GM19395 (cell line): ENCODE data around the gene WDR55.
"Not testable (repeated sequence)": the region's sequence is repeated elsewhere in the genome, so short reads cannot be mapped to it uniquely, and the experiment has no call there.

Experiments used
- ATAC-seq: cut with Tn5 transposase; IDR thresholded peaks from one replicate; pipeline ENCODE4 v1.9.1; 2021; ENCODE audit warnings: mild to moderate bottlenecking, moderate library complexity; ENCODE audit not compliant: unreplicated experiment

WDR55 gene

DNA sequence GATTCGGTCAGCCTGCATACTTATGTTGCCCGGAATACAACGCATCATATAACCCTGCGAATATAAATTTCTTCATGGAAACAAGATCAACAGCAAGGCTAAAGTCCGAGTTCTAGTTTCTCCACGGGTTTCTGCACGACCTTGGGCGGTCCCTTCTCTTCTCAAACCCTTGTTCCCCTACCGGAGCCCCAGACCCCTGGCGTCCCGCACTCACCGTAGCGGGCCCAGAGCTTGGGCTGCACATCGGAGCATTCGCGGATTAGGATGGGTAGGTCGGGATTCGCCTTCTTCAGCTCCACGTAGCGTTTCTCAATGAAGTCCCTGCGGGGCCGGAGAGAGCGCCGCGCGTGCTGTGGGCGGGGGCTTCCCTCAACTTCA lies 17.7 kb upstream of the WDR55 start:
- no peak for ATAC-seq

DNA sequence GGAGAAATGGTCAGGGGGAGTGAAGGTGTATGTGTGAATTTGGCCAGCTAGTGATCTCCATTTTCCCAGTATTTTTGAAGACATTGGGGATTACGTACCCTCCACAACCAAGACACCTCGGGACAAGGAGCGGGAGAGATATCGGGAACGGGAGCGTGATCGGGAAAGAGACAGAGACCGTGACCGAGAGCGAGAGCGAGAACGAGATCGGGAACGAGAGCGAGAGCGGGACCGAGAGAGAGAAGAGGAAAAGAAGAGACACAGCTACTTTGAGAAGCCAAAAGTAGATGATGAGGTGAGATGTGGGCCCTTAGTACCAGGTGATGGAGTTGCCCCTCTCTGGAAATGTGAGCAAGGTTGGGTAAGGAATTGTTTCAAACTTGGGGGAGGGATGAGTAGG lies 5.8 kb upstream of the WDR55 start:
- no peak for ATAC-seq

DNA sequence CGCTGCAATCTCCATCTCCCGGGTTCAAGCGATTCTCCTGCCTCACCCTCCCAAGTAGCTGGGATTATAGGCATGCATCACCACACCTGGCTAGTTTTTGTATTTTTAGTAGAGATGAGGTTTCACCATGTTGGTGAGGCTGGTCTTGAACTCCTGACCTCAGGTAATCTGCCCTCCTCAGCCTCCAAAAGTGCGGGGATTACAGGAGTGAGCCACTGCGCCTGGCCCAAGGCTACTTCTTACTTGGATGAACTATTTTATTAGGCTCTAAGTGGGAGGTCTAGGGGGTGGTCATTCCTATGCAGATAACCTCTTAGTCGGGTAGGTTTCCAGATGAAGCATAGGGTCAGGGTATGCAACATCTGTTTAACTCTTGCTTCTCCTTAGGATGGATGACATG lies 4.3 kb upstream of the WDR55 start:
- ATAC-seq, result not testable (repeated sequence)

DNA sequence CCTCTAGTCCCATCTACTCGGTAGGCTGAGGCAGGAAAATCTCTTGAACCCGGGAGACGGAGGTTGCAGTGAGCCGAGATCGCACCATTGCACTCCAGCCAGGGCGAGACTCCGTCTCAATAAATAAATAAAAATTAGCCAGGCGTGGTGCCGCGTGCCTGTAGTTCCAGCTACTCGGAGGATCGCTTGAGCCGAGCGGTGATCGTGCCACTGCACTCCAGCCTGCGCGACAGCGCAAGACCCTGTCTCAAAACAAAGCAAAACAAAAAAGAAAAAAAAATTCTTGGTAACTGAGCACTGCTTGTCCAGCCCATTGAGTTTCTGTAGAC lies 710 bp upstream of the WDR55 start:
- no peak for ATAC-seq

DNA sequence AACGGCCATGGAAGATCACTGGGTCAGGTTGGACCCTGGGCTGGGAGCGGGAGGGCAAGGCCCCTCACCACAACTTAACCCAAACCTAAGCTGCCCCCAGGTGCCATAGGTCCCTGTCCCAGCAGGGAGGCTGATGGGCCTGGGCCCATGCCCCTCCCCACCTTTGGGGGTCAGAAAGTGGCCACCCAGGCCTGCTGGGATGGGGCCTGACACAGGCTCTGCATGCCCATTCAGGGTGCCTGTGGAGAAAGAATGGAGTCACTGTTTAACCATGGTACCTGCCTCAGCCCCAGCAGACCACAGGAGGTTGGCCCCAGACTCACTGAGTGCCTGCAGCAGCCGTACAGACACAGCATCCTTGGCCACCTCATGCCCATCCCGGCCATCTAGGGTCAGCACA lies 6.3 kb downstream of the WDR55 start:
- ATAC-seq, result not testable (repeated sequence)

DNA sequence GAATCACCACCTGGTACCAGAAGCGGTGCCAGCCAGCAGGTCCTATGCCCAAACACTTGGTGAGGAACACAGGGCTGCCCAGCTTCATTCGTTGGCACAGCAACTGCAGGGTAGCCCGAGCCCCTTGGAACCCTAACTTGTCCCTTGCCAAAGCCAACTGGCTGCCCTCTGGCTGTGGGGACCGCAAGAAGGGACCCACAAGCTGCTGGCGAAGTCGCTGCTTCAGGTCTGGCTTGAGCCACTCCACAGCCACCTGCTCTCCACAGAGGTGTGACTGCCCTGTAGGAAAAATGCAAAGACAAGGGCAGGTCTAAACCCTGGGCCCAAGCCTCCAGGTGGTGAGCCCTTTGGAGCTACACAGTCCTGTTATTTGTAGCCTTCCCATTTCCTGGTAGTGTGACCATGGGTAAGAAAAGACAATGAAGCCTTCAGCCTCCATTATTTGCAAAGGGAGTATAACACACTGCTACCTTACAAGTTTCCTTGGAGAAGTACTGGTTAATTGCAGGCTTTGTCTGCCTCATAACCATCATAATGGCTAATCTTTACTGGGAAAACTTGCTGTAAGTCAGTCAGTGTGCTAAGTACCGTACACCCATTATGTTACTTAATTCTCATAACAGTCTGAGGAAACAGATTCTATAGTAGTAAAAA lies 6.9 kb downstream of the WDR55 start:
- no peak for ATAC-seq

DNA sequence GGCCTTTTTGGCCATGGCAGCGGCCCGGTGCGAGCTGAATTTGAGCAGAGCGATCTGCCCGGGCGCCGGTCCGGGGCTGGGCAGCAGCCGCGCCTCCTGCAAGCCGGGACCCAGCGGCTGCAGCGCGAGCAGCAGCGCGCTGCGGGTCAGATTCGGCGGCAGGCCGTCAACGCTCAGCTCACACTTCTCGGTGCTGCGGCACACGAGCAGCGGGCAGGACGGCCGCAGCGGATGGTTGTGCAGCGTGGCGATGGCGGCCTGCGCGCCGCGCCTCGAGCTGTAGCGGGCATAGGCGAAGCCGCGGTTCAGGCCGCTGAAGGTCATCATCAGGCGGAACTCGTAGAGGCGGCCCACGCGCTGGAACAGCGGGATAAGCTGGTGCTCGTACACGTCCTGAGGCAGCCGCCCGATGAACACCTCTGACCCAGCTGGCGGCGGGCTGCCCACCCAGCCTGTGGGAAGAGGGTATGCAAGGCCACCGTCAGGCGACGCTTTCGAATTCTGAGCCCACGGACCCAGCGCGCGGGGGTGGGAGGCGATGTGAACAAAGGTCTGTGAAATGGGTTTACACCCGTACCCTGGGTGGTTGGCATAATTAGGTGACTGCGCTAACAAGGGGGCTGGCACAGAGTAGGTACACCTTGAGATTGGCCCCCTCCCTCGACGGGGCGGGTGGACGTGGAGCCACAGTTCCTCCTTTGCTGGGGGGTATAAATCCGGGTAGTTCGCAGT lies 7.9 kb downstream of the WDR55 start:
- no peak for ATAC-seq

DNA sequence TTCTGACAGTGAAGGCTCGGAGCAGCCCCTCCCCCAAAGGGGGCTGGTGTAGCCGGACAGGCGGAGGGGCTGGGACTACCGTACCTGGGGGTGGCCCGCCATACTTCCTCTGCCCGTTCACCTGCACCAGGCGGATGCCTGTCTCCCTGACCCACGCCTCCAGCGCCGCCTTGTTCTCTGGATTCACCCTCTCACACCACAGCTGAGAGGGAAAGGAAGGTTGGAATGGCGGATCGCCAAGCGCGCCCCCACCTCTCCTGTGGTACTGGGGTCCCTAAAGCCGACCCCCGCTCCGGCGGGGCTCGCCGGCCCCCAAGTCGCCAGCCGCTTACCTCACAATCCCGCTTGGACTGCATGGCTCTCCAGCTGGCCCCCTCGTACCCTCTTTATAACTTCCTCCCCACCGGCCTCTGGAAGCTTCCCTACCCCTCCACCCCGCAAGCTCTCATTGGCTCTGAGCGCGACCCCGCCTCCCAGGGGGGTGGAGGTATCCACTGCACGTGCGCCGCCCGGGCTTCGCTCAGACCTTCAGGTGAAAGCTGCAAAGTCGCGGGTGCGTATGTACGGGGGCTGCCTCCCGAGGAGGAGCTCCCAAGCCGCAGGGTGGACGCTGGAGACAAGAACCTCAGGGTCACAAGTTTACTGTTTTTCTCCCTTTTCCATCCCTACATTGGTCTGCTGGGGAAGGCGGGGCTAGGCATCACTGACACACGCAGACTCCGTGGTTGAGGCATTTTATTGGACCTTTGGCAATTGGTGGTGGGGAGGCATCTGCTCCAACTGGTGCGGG lies 8.7 kb downstream of the WDR55 start, which contains the start of gene DND1:
Gene DND1, minus strand, starts transcription at position 390 of the 790 bp plus-strand sequence. Its CDS starts 34 bp downstream, at position 356.
- no peak for ATAC-seq

DNA sequence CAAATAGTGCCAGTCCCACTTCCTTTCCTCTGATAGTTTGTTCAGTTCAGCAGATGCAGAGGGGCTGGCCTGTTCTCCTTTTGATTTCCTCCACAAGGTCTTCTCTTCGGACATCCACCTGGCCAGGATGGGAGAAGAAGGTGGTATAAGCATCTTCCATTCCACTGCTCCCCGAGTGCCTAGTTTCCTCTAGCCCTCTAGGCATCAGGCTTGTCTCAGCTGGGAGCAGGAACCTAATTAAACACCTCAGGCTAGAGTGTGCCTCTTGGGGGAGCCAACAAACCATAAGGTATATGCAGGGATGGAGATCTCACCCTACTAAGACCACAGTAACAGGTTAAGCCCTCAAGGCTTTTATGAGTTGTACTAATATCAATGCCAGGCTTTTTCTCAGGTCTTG lies 9.5 kb downstream of the WDR55 start:
- no peak for ATAC-seq

DNA sequence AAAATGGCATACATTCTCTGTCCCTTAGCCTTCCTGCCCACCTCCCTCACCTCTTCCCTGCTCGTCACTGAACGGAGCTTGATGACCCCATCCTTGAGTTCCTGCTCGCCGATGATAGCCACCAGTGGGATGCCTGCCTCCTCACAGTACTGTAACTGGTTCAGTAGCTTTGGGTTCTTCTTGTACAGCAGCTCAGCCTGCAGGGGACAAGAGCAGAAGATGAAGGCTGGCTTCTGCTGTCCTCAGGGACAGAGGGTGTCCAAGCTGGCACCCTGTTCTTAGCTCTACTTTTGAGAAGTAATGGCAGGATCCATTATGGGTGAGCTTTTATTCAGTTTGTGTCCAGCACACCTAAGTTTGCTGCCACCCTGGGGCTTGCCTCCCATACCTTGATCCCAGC lies 9.9 kb downstream of the WDR55 start:
- ATAC-seq, result no peak

DNA sequence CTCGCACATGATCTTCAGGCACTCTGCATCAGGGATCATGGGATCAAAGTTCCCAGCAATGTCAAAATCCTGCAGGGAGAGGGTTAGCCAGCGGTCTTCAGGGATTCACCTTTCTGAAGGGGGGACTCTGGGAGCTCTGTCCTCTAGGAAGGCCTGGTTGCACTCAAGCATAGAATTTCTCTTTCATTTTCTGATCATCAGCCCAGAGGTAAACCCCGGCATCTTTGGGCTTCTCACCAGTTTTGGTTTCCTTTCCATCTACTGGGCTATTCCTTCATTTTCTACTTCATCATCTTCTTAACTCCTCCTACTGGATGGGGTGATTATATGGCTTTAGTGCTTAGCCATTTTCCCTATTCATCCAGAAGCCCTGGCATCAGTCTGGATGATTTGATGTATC lies 13.2 kb downstream of the WDR55 start:
- peak; percentile 77 for ATAC-seq

DNA sequence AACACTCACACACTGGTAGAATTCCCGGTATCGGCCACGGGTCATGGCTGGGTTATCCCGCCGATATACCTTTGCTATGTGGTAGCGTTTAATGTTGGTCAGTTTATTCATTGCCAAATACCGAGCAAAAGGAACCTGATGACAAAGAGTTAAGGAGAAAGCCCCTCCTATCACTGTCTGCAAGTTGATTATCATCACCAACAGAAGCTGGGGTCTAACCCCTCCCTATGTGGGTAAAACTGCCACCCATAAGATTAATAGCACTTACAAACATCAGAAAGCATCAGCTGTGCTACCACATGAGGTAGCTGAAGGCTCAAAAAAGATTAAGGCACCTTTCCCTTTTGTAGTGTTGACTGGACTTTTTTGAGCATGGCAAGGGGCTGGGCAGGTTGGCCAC lies 14.3 kb downstream of the WDR55 start:
- no peak for ATAC-seq

DNA sequence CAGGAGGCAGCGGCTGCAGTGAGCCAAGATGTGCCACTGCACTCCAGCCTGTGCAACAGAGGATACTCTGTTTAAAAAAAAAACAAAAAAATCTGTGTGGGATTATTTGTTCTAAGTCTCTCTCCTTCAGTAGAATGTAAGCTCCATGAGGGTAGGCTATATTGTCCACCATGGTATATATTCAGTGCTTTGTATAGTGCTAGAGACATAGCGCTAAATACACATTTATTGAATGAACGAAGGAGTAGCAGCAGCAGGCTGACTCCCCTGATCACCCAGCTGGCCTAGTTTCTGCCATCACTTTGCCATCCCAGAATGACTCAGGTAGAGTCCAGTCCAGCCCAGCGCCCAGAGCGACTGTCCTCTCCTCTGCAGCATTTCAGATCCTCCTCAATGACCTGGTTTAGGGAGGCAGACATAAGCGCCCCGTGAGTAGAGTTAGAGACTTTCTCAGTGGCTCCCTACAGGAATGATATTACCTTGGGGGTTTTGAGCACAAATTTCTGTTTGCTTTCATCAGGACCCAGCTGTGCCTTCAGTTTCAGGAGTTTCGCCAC lies 25.8 kb downstream of the WDR55 start:
- ATAC-seq, result no peak

DNA sequence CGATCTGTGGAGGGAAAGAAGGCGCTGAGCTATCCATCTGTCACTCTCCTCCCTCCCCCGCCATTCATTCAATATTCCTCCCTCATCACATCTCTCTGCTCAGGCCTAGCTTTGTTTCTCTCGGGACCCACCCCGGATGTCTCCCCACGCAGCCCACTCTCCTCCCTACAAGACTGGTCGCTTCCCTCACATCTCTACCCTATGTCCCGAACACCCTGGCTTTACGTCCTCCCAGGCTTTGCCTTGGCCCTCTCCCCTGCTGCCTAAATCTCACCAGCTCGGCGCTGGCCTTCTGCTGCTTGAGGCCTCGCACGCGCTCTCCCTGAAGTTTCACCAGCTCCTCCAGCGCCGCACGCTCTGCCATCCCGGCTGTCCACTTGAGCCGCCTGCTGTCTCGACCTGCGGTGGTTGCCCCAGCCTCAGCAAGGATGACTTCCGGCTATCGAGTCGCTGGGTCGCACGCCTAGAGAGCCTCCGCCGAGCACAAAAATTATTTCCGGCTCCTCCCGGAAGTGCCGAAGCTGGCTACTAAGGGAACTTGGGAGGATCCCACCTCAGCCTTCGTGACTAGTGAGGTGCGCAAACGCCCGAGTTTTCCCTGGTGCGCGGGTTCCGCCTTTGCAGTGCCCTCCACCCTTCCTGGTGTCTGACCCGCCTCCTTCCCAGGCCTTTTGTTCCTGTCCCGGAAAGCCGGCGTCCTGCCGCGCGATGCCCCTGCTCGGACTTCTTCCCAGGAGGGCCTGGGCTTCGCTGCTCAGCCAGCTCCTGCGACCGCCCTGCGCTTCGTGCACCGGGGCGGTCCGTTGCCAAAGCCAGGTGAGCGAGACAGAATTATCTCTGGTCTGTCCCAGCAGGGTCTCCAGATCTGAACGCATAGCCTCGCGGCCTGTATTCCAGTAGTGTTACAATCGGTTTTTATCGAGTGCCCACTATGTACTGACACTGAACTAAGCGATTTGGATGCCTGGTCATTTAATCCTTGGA lies 26.5 kb downstream of the WDR55 start, which contains the start of the genes HARS1 and HARS2:
Gene HARS1, minus strand, starts transcription at position 430 of the 984 bp plus-strand sequence. Its CDS starts 66 bp downstream, at position 364.
Gene HARS2, plus strand, starts transcription at position 515 of the 984 bp plus-strand sequence. Its CDS starts 194 bp downstream, at position 709.
- peak; percentile 97 for ATAC-seq

DNA sequence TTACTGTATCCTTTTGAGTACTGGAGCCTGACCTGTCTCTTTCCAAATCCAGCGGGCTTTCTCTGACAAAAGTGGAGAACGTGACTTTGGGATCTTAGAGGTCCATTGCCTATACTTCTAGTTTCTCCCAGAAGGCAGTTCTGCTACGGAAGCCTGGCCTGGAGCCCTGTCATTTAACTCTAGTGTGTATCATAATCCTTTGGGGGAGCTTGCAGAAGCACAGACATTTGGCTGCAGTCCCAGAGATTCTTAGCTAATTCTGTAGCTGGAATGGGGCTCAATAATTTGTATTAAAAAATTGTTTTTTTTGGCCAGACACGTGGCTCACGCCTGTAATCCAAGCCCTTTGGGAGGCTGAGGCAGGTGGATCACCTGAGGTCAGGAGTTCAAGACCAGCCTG lies 29.6 kb downstream of the WDR55 start:
- ATAC-seq, result no peak

DNA sequence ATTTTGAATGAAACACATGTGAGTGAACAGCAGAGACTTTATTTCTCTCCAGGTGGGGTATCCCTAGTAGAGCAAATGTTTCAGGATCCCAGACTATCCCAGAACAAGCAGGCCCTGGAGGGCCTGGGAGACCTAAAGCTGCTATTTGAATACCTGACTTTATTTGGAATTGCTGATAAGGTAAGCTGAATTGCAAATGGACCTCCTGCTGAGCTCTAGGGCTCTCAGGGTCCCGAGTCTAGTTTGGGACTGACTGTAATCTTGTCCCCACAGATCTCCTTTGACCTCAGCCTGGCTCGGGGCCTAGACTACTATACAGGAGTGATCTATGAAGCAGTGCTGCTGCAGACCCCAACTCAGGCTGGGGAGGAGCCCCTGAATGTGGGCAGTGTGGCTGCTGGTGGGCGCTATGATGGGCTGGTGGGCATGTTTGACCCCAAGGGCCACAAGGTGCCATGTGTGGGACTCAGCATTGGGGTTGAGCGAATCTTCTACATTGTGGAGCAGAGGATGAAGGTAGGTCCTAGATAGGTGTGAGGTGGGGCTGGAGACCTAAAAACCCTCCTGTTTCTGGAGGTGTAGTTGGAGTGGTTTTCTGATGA lies 32.3 kb downstream of the WDR55 start:
- no peak for ATAC-seq

DNA sequence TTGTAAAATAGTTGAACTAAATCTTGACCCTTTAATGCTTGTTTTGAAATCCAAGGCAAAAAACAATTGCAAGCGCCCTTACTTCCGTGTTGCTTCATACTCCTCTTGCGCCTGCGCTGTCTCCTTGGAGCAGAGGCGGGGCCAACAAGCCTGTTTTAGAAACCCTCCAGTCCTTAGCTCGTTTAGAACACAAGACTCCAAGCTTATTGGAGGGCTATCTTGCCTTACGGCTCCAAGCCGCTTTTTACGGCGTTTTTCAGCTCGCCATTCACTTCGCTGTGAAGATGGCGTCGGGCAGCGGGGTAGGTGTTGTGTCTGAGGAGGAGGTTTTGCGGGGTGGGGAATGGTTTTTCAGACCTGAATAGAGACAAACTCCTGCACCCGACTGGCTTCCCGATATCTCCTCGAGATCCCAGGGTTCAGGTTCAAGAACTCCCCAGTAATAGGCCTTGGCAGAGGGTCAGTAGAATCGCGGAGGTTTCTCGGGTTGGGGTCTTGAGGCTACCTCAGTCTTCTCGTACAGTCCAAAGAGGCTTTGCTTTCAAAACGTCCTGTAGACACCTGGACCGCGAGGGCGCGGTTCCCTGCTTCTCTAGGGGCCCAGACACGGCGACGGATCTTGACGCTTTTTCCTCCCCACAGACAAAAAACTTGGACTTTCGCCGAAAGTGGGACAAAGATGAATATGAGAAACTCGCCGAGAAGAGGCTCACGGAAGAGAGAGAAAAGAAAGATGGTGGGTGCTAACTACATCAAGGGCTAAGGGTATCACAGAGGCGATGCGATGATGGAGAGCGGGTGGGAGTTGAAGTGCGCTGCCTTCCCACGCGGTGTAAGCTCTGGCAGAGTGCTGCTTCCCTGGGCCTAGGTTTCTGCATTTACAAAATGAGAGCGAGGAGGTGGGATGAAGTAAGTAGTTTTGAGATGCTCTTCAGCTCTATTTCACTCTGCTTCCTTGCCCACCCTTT lies 35.8 kb downstream of the WDR55 start, which contains the start of gene ZMAT2:
Gene ZMAT2, plus strand, starts transcription at position 271 of the 968 bp plus-strand sequence. Its CDS starts 14 bp downstream, at position 285.
- ATAC-seq, result peak; percentile 98

DNA sequence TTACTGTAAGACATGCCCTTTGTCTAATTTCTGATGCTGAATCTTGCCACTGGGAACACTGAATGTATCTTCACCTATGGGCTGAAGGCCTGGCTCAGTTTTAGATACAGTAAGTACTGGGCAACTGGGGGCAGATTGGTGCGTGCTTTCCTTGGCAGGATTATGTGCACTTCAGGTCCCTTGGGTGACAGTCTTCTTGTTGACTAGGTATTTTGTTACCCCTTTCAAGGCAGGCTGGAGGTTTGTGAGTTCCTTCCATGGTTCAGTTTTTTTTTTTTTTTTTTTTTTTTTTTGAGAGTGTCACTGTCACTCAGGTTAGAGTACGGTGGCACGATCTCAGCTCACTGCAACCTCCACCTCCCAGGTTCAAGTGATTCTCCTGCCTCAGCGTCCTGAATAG lies 43.1 kb downstream of the WDR55 start:
- ATAC-seq, result no peak
